Heart left ventricle (tissue), 13 donors: Measurements from ENCODE around the gene EXOC7.

Experiments
- POLR2A ChIP-seq, 2 donors: fragments of 450-650 bp; IDR thresholded peaks; one replicate each; pipeline ENCODE4 v1.6.1; 2017; ENCODE audit warnings: antibody characterized with exemption in 2 of 2, mild to moderate bottlenecking in 2 of 2, moderate library complexity in 2 of 2
- TF ChIP-seq, protein P1 (sequence below), 12 donors: fragments of 200-600 bp; sonication (generic) in 4 of 12; IDR thresholded peaks; one replicate each; pipeline versions ENCODE4 v1.5.0 to v1.8.0; 2018 to 2022; ENCODE audit warnings: antibody characterized with exemption in 12 of 12, mild to moderate bottlenecking in 5 of 12
- donor health status: ischemic (EF 13 %, LVEDD 7.1; RV severe dilation, severe dysfunction).
- donor health status: DM: no; HTN: yes; CAD: no.
- donor health status: DM: no; HTN: no; CAD: no.
- donor health status: ischemic (EF 25% LVEDD 6.9; RV normal size, moderate dysfunction).
- donor health status: ischemic (EF 25% LVEDD 5.7; RV mildly dilated, moderate dysfunction).
- donor health status: ischemic (EF 35%, LVEDD 5.7; RV mildly dilated, moderate dysfunction).
- donor health status: nonischemic (EF 11% LVEDD 7.7; RV severe dilation, severe dysfunction).
- donor health status: DM: yes; HTN: yes; CAD: no.
- donor health status: PGD.
- donor health status: ischemic (EF 29% LVEDD 5.4; RV normal size, mild dysfunction).
- donor health status: nonischemic (EF 23%, LVEDD 6.1; RV moderate dilation, normal function).

DNA sequence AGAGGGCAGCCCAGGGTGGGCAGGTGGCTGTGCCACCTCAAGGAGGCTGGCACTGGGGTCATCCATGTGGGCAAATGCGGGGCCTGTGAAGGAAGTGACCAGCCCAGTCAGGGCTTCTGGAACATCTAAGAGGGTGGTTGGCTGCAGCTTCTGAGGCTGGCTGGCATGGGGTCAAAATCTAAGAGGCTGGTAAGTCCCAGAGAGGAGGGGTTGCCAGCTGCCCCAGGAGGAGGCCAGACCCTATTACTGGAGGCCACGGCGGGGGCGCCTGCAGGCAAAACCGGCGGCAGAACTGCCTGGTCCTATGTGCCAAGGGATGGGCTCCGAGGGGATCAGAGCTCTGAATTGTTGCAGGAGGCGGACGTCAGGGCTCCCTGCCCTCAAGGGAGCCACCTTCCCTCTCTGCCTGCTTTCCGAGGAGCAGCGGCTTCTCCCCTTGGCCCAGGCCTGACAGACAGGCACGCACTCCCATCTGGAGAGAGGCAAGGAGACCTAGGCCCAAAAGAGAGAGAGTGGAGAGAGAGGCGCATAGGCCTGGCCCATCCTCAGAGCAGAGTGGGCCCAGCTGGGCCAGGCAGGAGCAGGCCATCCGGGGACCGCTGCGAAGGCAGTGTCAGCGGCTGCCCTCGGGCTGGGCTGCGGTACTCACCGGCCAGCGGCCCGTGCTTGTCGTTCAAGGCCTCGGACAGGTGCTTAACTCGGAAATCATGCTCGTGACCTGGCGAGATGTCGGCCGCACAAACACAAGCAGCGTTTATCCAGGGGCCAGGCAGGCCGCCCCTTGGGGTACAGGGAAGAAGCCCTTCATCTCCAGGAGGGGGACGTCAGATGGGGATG lies 13.7 kb downstream of the EXOC7 start:
- TF ChIP-seq POLR2A (IDR thresholded peaks at IDR 0.05), result no peak
- TF ChIP-seq, protein P1, sequence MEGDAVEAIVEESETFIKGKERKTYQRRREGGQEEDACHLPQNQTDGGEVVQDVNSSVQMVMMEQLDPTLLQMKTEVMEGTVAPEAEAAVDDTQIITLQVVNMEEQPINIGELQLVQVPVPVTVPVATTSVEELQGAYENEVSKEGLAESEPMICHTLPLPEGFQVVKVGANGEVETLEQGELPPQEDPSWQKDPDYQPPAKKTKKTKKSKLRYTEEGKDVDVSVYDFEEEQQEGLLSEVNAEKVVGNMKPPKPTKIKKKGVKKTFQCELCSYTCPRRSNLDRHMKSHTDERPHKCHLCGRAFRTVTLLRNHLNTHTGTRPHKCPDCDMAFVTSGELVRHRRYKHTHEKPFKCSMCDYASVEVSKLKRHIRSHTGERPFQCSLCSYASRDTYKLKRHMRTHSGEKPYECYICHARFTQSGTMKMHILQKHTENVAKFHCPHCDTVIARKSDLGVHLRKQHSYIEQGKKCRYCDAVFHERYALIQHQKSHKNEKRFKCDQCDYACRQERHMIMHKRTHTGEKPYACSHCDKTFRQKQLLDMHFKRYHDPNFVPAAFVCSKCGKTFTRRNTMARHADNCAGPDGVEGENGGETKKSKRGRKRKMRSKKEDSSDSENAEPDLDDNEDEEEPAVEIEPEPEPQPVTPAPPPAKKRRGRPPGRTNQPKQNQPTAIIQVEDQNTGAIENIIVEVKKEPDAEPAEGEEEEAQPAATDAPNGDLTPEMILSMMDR (IDR thresholded peaks at IDR 0.05), result no peak
